MM.1S (cell line): ENCODE results near the gene SLC49A4.

Experiments used
- DNase-seq: peaks from one replicate; pipeline ENCODE4 v3.0.0-alpha.2; 2015
- H2AFZ ChIP-seq: fragments of 300-600 bp; sonication (generic); 2 replicates; pipeline ENCODE4 v1.6.0; 2016; ENCODE audit warnings: antibody characterized with exemption, low read length
- H3F3A ChIP-seq: fragments of 300-600 bp; sonication (generic); 2 replicates; pipeline ENCODE4 v1.6.1; 2016; ENCODE audit warnings: mild to moderate bottlenecking, antibody characterized with exemption, low read length, moderate library complexity, mixed read lengths; ENCODE audit not compliant: insufficient read depth
- H3K27ac ChIP-seq: fragments of 300-600 bp; sonication (generic); 2 replicates; pipeline ENCODE4 v1.5.1; 2016; ENCODE audit warnings: mild to moderate bottlenecking, low read length
- H3K27me3 ChIP-seq: fragments of 300-600 bp; sonication (generic); replicated peaks from 2 replicates; pipeline ENCODE4 v1.6.0; 2016; ENCODE audit warnings: low read length; ENCODE audit not compliant: insufficient read depth
- H3K36me3 ChIP-seq: fragments of 300-600 bp; sonication (generic); replicated peaks from 2 replicates; pipeline ENCODE4 v1.6.1; 2016; ENCODE audit warnings: mild to moderate bottlenecking, low read length, mixed read lengths; ENCODE audit not compliant: insufficient read depth
- H3K4me1 ChIP-seq: fragments of 300-600 bp; sonication (generic); 2 replicates; pipeline ENCODE4 v1.6.1; 2016; ENCODE audit warnings: low read length, mixed read lengths
- H3K4me2 ChIP-seq: fragments of 300-600 bp; sonication (generic); 2 replicates; pipeline ENCODE4 v1.6.0; 2016; ENCODE audit warnings: low read depth, low read length
- H3K4me3 ChIP-seq: fragments of 300-600 bp; sonication (generic); 2 replicates; pipeline ENCODE4 v1.5.1; 2016; ENCODE audit warnings: low read length, mixed read lengths
- H3K79me2 ChIP-seq: fragments of 300-600 bp; sonication (generic); 2 replicates; pipeline ENCODE4 v1.6.1; 2016; ENCODE audit warnings: mixed run types, low read length, mixed read lengths
- H3K9ac ChIP-seq: fragments of 300-600 bp; sonication (generic); 2 replicates; pipeline ENCODE4 v1.6.1; 2016; ENCODE audit warnings: low read length, mixed read lengths
- H3K9me2 ChIP-seq: fragments of 300-600 bp; sonication (generic); replicated peaks from 2 replicates; pipeline ENCODE4 v1.6.1; 2016; ENCODE audit warnings: mild to moderate bottlenecking, low read length, mixed read lengths; ENCODE audit not compliant: insufficient read depth
- H3K9me3 ChIP-seq: fragments of 300-600 bp; sonication (generic); replicated peaks from 2 replicates; pipeline ENCODE4 v1.6.1; 2016; ENCODE audit warnings: mild to moderate bottlenecking, low read length, mixed read lengths; ENCODE audit not compliant: insufficient read depth
- H4K20me1 ChIP-seq: fragments of 300-600 bp; sonication (generic); 2 replicates; pipeline ENCODE4 v1.6.1; 2016; ENCODE audit warnings: mild to moderate bottlenecking, low read length, moderate library complexity, mixed read lengths; ENCODE audit not compliant: insufficient read depth
- EZH2 ChIP-seq: fragments of 300-600 bp; sonication (generic); optimal IDR thresholded peaks from 2 replicates; pipeline ENCODE3; 2017; ENCODE audit warnings: low read depth, mild to moderate bottlenecking, antibody characterized with exemption, low read length, mixed read lengths
- EZH2phosphoT487 ChIP-seq: fragments of 300-600 bp; sonication (generic); IDR thresholded peaks from 2 replicates; pipeline ENCODE4 v1.6.1; 2018; ENCODE audit warnings: antibody characterized with exemption, low read length
- TF ChIP-seq, protein P1 (sequence below): fragments of 300-600 bp; sonication (generic); IDR thresholded peaks from 2 replicates; pipeline ENCODE4 v1.5.1; 2016; ENCODE audit warnings: antibody characterized with exemption, low read length, mixed read lengths

Gene SLC49A4

DNA sequence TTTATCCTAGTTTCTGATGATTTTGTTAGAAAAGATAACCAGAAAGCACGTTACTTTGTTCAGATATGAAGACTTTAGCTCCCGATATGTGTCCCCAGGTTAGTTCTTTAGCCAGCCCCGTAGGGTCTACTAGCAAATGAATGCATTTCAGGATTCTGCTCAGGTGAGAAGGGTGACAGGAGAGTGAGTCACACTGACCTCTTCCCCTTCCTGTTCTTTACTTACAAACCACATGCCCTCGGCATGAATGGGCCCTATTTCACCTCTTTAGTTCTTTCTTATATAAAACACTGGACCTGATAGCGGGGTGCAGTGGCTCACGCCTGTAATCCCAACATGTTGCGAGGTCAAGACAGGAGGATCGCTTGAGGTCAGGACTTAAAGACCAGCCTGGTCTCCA, 98.4 kb downstream of the SLC49A4 start:
- no peaks in the 10 kb centered on the region for H4K20me1 ChIP-seq
- no peaks in the 10 kb centered on the region for H3K9me2 ChIP-seq
- H3K4me1 ChIP-seq = peaks cover 12% of the 10 kb centered on the region
- no peaks in the 10 kb centered on the region for H3K27me3 ChIP-seq
- H3K9ac ChIP-seq = no peak overlapping the region
- DNase-seq = peak; percentile 76
- no peak overlapping the region for H3K4me3 ChIP-seq
- no peak overlapping the region for H2AFZ ChIP-seq
- no peaks in the 10 kb centered on the region for H3K79me2 ChIP-seq
- no peaks in the 10 kb centered on the region for H3K36me3 ChIP-seq
- no peak overlapping the region; the same call in 1 of the 2 replicates for H3K4me2 ChIP-seq
- H3K27ac ChIP-seq = no peak overlapping the region
- no peak for TF ChIP-seq EZH2phosphoT487
- TF ChIP-seq, protein P1, sequence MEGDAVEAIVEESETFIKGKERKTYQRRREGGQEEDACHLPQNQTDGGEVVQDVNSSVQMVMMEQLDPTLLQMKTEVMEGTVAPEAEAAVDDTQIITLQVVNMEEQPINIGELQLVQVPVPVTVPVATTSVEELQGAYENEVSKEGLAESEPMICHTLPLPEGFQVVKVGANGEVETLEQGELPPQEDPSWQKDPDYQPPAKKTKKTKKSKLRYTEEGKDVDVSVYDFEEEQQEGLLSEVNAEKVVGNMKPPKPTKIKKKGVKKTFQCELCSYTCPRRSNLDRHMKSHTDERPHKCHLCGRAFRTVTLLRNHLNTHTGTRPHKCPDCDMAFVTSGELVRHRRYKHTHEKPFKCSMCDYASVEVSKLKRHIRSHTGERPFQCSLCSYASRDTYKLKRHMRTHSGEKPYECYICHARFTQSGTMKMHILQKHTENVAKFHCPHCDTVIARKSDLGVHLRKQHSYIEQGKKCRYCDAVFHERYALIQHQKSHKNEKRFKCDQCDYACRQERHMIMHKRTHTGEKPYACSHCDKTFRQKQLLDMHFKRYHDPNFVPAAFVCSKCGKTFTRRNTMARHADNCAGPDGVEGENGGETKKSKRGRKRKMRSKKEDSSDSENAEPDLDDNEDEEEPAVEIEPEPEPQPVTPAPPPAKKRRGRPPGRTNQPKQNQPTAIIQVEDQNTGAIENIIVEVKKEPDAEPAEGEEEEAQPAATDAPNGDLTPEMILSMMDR = no peak
- no peak for TF ChIP-seq EZH2
- no peaks in the 10 kb centered on the region for H3F3A ChIP-seq
- no peaks in the 10 kb centered on the region for H3K9me3 ChIP-seq

DNA sequence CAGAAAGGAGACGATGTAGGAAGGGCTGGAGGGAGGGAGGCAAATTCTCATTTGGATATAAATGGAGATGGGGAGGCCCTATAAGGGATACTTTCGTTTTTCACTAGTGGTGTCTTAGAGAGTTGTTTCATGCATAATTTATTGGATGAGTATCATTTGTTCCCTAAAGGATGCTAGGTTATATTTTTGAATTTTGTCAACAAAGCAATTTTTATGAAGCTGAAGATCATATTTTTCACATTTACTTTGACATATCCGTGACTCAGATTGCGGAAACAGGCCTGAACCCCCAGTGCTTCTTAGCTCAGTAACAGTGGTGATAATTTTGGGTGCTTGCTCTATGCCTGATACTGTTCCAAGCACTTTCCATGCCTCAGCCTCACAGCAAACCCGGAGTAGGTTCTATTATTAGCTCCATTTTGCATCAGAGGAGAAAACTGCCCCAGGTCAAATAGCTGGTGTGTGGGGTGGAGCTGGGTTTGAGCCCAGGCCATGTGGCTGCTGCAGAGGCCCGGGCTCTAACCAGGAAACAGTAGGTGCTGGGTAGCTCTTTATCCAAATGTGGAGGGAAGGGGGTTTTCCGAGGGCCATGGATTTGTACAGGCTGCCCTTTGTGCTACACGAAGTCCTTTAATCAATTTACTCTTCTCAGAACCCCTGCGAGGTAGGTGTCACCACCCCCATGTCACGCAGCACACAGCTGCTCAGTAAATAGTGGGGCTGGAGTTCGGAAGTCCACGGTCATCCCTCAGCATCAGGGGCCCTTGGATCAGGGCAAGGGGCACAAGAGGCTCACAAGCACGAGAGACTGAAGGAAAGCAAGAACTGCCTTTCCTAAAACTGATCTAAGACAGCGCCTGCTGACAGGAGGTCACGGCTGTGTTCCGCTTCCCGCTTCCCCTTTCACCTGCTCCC, 99.1 kb downstream of the SLC49A4 start:
- no peak for DNase-seq
- no peaks in the 10 kb centered on the region for H3F3A ChIP-seq
- H3K36me3 ChIP-seq = no peaks in the 10 kb centered on the region
- no peaks in the 10 kb centered on the region for H4K20me1 ChIP-seq
- H3K27ac ChIP-seq = no peak overlapping the region
- H3K9ac ChIP-seq = no peak overlapping the region
- no peaks in the 10 kb centered on the region for H3K9me2 ChIP-seq
- H3K4me2 ChIP-seq = no peak overlapping the region; the same call in 1 of the 2 replicates
- no peaks in the 10 kb centered on the region for H3K27me3 ChIP-seq
- H3K79me2 ChIP-seq = no peaks in the 10 kb centered on the region
- H3K4me1 ChIP-seq = peaks cover 12% of the 10 kb centered on the region
- no peak overlapping the region for H2AFZ ChIP-seq
- TF ChIP-seq EZH2phosphoT487 = no peak
- TF ChIP-seq, protein P1 = no peak
- TF ChIP-seq EZH2 = no peak
- no peaks in the 10 kb centered on the region for H3K9me3 ChIP-seq
- no peak overlapping the region for H3K4me3 ChIP-seq

DNA sequence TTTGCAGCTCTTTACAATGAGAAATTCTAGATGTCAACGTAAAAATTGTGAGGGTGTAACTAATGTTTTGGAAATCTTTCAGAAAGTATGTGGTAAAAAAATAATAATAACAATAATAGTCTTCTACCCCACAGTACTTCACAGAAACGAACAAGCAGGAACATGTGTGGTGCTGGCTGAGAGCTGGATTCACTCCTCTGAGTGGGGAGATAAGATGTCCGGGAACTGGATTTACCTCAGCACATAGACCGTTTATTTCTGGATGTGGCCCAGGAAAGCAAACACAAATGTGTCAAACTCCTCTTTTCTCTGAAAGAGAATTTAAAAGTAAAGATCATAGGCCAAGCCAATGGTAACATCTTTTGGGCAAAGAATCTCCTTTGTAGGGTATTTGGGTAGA, 103.4 kb downstream of the SLC49A4 start:
- Histone ChIP-seq H3F3A (no peaks in the 10 kb centered on the region), H2AFZ (no peak overlapping the region), H3K9me2 (no peaks in the 10 kb centered on the region), H3K9ac (no peak overlapping the region), H3K27ac (no peak overlapping the region), H3K9me3 (no peaks in the 10 kb centered on the region), H3K4me3 (no peak overlapping the region), H3K79me2 (no peaks in the 10 kb centered on the region), H3K36me3 (no peaks in the 10 kb centered on the region), H3K27me3 (no peaks in the 10 kb centered on the region), H4K20me1 (no peaks in the 10 kb centered on the region), H3K4me1 (peaks cover 8% of the 10 kb centered on the region), H3K4me2 (no peak overlapping the region)
- DNase-seq = no peak
- TF ChIP-seq, protein P1 = no peak
- no peak for TF ChIP-seq EZH2phosphoT487
